ENCODE data around the gene EPC1. TPM values are rescaled to one million over a fixed set of nuclear protein-coding genes. Genes with fewer than 3 reads are reported as not detected.
A peak's percentile ranks its signal among the peaks of the same experiment; 100 is the strongest.

EPC1 gene
- total RNA-seq, 4 donors from 2014 or later: 25.0 to 37.9 (median 29.3) TPM

GRCh38 chr10:32349968-32350738, 3.2 kb upstream of the EPC1 start:
- Histone ChIP-seq H3K27me3 (no peaks in the 10 kb centered on the region), H3K4me3 (no peak overlapping the region), H3K9me3 (no peaks in the 10 kb centered on the region), H3K36me3 (no peaks in the 10 kb centered on the region), H3K4me1 (peaks cover 27 to 36% of the 10 kb centered on the region in 2 donors), H3K27ac (peak overlapping the region; percentile 34 to 100 (median 98))
- ATAC-seq (no peak), DNase-seq (no peak)
- in situ Hi-C loops (cut with MboI; ENCODE audit: low sequenced_read_pairs in 4 of 4): loop anchor here in 3 of 4 donors (5.0 to 25.0 kb wide), 3 partner anchors 93 to 288 kb away; partner anchors contain the start of gene KIF5B (in 2 of the 3)
- intact Hi-C loops (cut with DNase I; ENCODE audit: low total_unique reads): loop anchor here (5.0 kb wide), 2 partner anchors 78 to 158 kb away; no protein-coding TSS in a partner anchor
- TF ChIP-seq POLR2A (IDR thresholded peaks at IDR 0.05) (no peak), CTCF (IDR thresholded peaks at IDR 0.05 in 4 of 5, conservative IDR thresholded peaks at IDR 0.05 in 1 of 5) (no peak)

GRCh38 chr10:32349199-32349585, 2.2 kb upstream of the EPC1 start:
- TF ChIP-seq POLR2A (IDR thresholded peaks at IDR 0.05) (no peak), CTCF (IDR thresholded peaks at IDR 0.05 in 4 of 5, conservative IDR thresholded peaks at IDR 0.05 in 1 of 5) (no peak)
- in situ Hi-C loops (cut with MboI; ENCODE audit: low sequenced_read_pairs in 4 of 4): loop anchor here in 2 of 4 donors (5.0 to 25.0 kb wide), 3 partner anchors 92 to 287 kb away; partner anchors contain the start of gene KIF5B (in 1 of the 2)
- Histone ChIP-seq H3K36me3 (no peaks in the 10 kb centered on the region), H3K4me3 (no peak overlapping the region), H3K4me1 (peaks cover 37 to 44% of the 10 kb centered on the region in 2 donors), H3K27me3 (no peaks in the 10 kb centered on the region), H3K27ac (peak overlapping the region; percentile 96 to 100 (median 100)), H3K9me3 (no peaks in the 10 kb centered on the region)
- no peak for DNase-seq
- intact Hi-C loops (cut with DNase I; ENCODE audit: low total_unique reads): loop anchor here (5.0 kb wide), 2 partner anchors 77 to 157 kb away; no protein-coding TSS in a partner anchor
- ATAC-seq: no peak

GRCh38 chr10:32348297-32349198, 1.6 kb upstream of the EPC1 start:
- in situ Hi-C loops (cut with MboI; ENCODE audit: low sequenced_read_pairs in 4 of 4) (loop anchor here in 2 of 4 donors (5.0 to 25.0 kb wide), 3 partner anchors 91 to 286 kb away; partner anchors contain the start of gene KIF5B (in 1 of the 2)), intact Hi-C loops (cut with DNase I; ENCODE audit: low total_unique reads) (loop anchor here (5.0 kb wide), 2 partner anchors 76 to 156 kb away; no protein-coding TSS in a partner anchor)
- no peak for DNase-seq
- Histone ChIP-seq H3K4me3 (peak overlapping the region; percentile 78 to 98 (median 89)), H3K9me3 (no peaks in the 10 kb centered on the region), H3K4me1 (peaks cover 43 to 50% of the 10 kb centered on the region in 2 donors), H3K27me3 (no peaks in the 10 kb centered on the region), H3K27ac (peak overlapping the region; percentile 96 to 100 (median 100)), H3K36me3 (no peaks in the 10 kb centered on the region)
- no peak for TF ChIP-seq POLR2A (IDR thresholded peaks at IDR 0.05)
- ATAC-seq: no peak

GRCh38 chr10:32347363-32348022, 535 bp upstream of the EPC1 start:
- ATAC-seq (peak; percentile 6 to 17), DNase-seq (no peak)
- no peak for TF ChIP-seq POLR2A (IDR thresholded peaks at IDR 0.05)
- no peak for TF ChIP-seq CTCF (IDR thresholded peaks at IDR 0.05 in 4 of 5, conservative IDR thresholded peaks at IDR 0.05 in 1 of 5)
- H3K27ac ChIP-seq: peak overlapping the region; percentile 96 to 100 (median 100)
- no peaks in the 10 kb centered on the region for H3K27me3 ChIP-seq
- intact Hi-C loops (cut with DNase I; ENCODE audit: low total_unique reads) (loop anchor here (1.0 to 5.0 kb wide), 3 partner anchors 30 to 155 kb away; no protein-coding TSS in a partner anchor), in situ Hi-C loops (cut with MboI; ENCODE audit: low sequenced_read_pairs in 4 of 4) (loop anchor here in 2 of 4 donors (5.0 to 25.0 kb wide), 3 partner anchors 90 to 285 kb away; partner anchors contain the start of gene KIF5B (in 1 of the 2))
- H3K36me3 ChIP-seq: no peaks in the 10 kb centered on the region
- H3K4me1 ChIP-seq: peaks cover 52 to 55% of the 10 kb centered on the region in 2 donors
- H3K9me3 ChIP-seq: no peaks in the 10 kb centered on the region
- peak overlapping the region; percentile 78 to 98 (median 89) for H3K4me3 ChIP-seq

Data from gastrocnemius medialis (tissue), 4 donors.